ENCODE data around the gene RELB. TPM values are rescaled to one million over a fixed set of nuclear protein-coding genes. Genes with fewer than 3 reads are reported as not detected.

RELB gene
- total and polyA plus RNA-seq, 2 of the 4 experiments (the other 2 are of a cell fraction) = 5.0 to 17.2 TPM

DNA sequence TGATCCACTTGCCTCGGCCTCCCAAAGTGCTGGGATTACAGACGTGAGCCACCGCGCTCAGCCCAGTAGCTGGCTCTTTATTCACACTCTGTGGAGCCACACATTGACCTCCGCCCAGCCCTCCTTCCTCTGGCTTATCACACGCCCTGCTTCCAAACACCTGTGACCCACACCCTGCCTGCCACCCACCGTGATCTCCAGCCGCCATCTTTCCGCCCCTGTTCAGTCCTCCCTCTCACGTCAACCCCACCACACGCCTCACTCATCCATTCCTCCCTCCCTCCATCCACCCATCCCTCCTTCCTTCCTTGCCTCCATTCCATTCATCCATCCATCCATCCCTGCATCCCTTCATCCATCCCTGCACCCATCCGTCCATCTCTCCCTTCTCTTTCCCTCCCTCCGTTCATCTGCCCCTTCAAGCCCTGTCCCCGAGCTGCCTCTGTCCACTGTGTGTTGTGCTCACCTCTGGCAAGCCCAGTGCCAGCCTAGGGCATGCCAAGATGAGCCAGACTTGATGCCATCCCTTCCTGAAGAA is 57.4 kb downstream of the RELB start:
- CTCF ChIA-PET = interaction anchor here (1.1 to 1.4 kb wide), 4 partner anchors 9 to 19 kb away, joined by 3 to 5 read pairs (median 3); no protein-coding TSS in a partner anchor
- no peak overlapping the region for H4K5ac ChIP-seq (ENCODE audit: low read depth, low read length)
- no peak overlapping the region for H3K9ac ChIP-seq (ENCODE audit: low read depth, low read length)
- H4K20me1 ChIP-seq (ENCODE audit: insufficient read depth, low read length) = peaks cover 35% of the 10 kb centered on the region
- H2BK120ac ChIP-seq (ENCODE audit: low read depth, low read length) = no peak overlapping the region
- peaks cover 16 to 36% of the 10 kb centered on the region in 2 experiments for H3K79me1 ChIP-seq (ENCODE audit: low read depth in 1 of 2, low read length in 2 of 2)
- no peak overlapping the region for H3K4me2 ChIP-seq (ENCODE audit: low read depth, low read length)
- H3K27ac ChIP-seq (ENCODE audit: insufficient read depth, low read length) = no peak overlapping the region
- H2AFZ ChIP-seq (replicated peaks; ENCODE audit: low read length, poor library complexity) = no peak overlapping the region
- DNase-seq (no peak), ATAC-seq (ENCODE audit: low read depth) (no peak)
- H3K9me3 ChIP-seq (ENCODE audit: control insufficient read depth, insufficient read depth, low read length) = no peaks in the 10 kb centered on the region
- peak overlapping the region; percentile 78 for H2AK9ac ChIP-seq (replicated peaks; ENCODE audit: low read depth, low read length, poor library complexity)
- peaks cover 82% of the 10 kb centered on the region for H3K36me3 ChIP-seq (ENCODE audit: control insufficient read depth, insufficient read depth, low read length)
- POLR2A ChIA-PET (ENCODE audit: unreplicated experiment) = no interaction called here
- no peak overlapping the region for H3K18ac ChIP-seq (ENCODE audit: low read depth, low read length)
- no peak overlapping the region for H4K91ac ChIP-seq (ENCODE audit: insufficient read depth, low read depth, low read length)
- TF ChIP-seq CHD1 (IDR thresholded peaks at IDR 0.05; ENCODE audit: low read depth, low read length) (no peak), CEBPB (IDR thresholded peaks at IDR 0.05; ENCODE audit: low read depth, low read length) (no peak), NFE2L2 (IDR thresholded peaks at IDR 0.05; ENCODE audit: low read depth, low read length) (no peak), MAFK (IDR thresholded peaks at IDR 0.05; ENCODE audit: low read depth, low read length) (no peak)
- TF ChIP-seq, protein P1, sequence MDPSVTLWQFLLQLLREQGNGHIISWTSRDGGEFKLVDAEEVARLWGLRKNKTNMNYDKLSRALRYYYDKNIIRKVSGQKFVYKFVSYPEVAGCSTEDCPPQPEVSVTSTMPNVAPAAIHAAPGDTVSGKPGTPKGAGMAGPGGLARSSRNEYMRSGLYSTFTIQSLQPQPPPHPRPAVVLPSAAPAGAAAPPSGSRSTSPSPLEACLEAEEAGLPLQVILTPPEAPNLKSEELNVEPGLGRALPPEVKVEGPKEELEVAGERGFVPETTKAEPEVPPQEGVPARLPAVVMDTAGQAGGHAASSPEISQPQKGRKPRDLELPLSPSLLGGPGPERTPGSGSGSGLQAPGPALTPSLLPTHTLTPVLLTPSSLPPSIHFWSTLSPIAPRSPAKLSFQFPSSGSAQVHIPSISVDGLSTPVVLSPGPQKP (IDR thresholded peaks at IDR 0.05; ENCODE audit: borderline replicate concordance, low read depth, low read length) = no peak
- BruUV-seq (replicated peaks) = no TSS peak
- no peak overlapping the region for H2BK15ac ChIP-seq (ENCODE audit: low read depth, low read length)
- H3K9me1 ChIP-seq (ENCODE audit: insufficient read depth, low read length) = peaks cover 2% of the 10 kb centered on the region; the same call in 1 of the 2 replicates
- H3K4ac ChIP-seq (ENCODE audit: low read depth, low read length) = no peak overlapping the region
- no peak overlapping the region for H2BK20ac ChIP-seq (ENCODE audit: low read depth, low read length)
- no peaks in the 10 kb centered on the region for H3K27me3 ChIP-seq (ENCODE audit: control insufficient read depth, insufficient read depth, low read length)
- no peak overlapping the region for H4K8ac ChIP-seq (ENCODE audit: low read depth in 2 of 2, low read length in 2 of 2)
- H3K4me3 ChIP-seq (ENCODE audit: insufficient read depth, low read depth, low read length) = no peak overlapping the region
- H3K4me1 ChIP-seq (ENCODE audit: control insufficient read depth, insufficient read depth, low read length) = no peaks in the 10 kb centered on the region
- intact Hi-C loops (cut with micrococcal nuclease) = loop anchor here (1.0 to 2.0 kb wide), 2 partner anchors 41 to 156 kb away; no protein-coding TSS in a partner anchor
- no peak overlapping the region for H2BK5ac ChIP-seq (ENCODE audit: low read depth, low read length, poor library complexity, severe bottlenecking)
- WGBS, 2 experiments (ENCODE audit: extremely low coverage in 2 of 2, insufficient read length in 1 of 2) = 90 to 100% methylated on average over 2 to 9 of the region's 14 CpGs
- H3K23ac ChIP-seq (ENCODE audit: low read depth, low read length) = no peak overlapping the region
- in situ Hi-C loops (cut with MboI; ENCODE audit: low sequenced_read_pairs) = no loop called here
- H2AK5ac ChIP-seq (ENCODE audit: low read depth, low read length) = no peak overlapping the region
- H3K56ac ChIP-seq (ENCODE audit: extremely low read depth, insufficient read depth, low read length) = no peak overlapping the region
- H3K14ac ChIP-seq (replicated peaks; ENCODE audit: low read depth, low read length) = no peak overlapping the region
- dilution Hi-C loops (cut with HindIII; ENCODE audit: low sequenced_read_pairs, unreplicated experiment) = no loop called here

Measured in IMR-90 (cell line).